OCI-LY3 (cell line): ENCODE measurements around the gene ANXA1.

Experiments used
- H2AFZ ChIP-seq: fragments of 200-600, 300-600 bp; shearing (Covaris generic); 2 replicates; pipeline ENCODE4 v1.6.0; 2014; ENCODE audit warnings: antibody characterized with exemption, low read depth, low read length
- H3K27ac ChIP-seq: fragments of 200-600, 300-600 bp; sonication (generic); 2 replicates; pipeline ENCODE4 v1.5.1; 2014; ENCODE audit warnings: mild to moderate bottlenecking, low read length, moderate library complexity, mixed read lengths
- H3K27me3 ChIP-seq: fragments of 200-600, 300-600 bp; sonication (generic); 2 replicates; pipeline ENCODE4 v1.6.1; 2014; ENCODE audit warnings: low read depth, low read length, mixed read lengths
- H3K36me3 ChIP-seq: fragments of 200-600, 300-600 bp; sonication (generic); replicated peaks from 2 replicates; pipeline ENCODE3; 2014; ENCODE audit warnings: low read depth, low read length, mixed read lengths
- H3K4me1 ChIP-seq: fragments of 300-600, 200-600 bp; sonication (generic); 2 replicates; pipeline ENCODE4 v1.6.1; 2014; ENCODE audit warnings: low read length, mixed read lengths
- H3K4me2 ChIP-seq: fragments of 200-600, 300-600 bp; sonication (generic); 2 replicates; pipeline ENCODE4 v1.6.1; 2014; ENCODE audit warnings: low read length, mixed read lengths
- H3K4me3 ChIP-seq: fragments of 300-600, 200-600 bp; sonication (generic); 2 replicates; pipeline ENCODE4 v1.5.1; 2014; ENCODE audit warnings: antibody characterized with exemption, mild to moderate bottlenecking, low read length, moderate library complexity
- H3K79me2 ChIP-seq: fragments of 300-600, 200-600 bp; shearing (Covaris generic); 2 replicates; pipeline ENCODE4 v1.6.1; 2014; ENCODE audit warnings: mild to moderate bottlenecking, low read length, mixed read lengths
- H3K9ac ChIP-seq: fragments of 300-600, 200-600 bp; shearing (Covaris generic); 2 replicates; pipeline ENCODE4 v1.6.0; 2014; ENCODE audit warnings: mild to moderate bottlenecking, low read length, moderate library complexity
- H3K9me3 ChIP-seq: fragments of 200-600, 300-600 bp; shearing (Covaris generic); 2 replicates; pipeline ENCODE4 v1.6.1; 2014; ENCODE audit warnings: low read length, mixed read lengths; ENCODE audit not compliant: insufficient read depth
- H4K20me1 ChIP-seq: fragments of 200-600, 300-600 bp; sonication (generic); 2 replicates; pipeline ENCODE4 v1.6.1; 2016; ENCODE audit warnings: low read length, mixed read lengths; ENCODE audit not compliant: insufficient read depth
- EZH2phosphoT487 ChIP-seq: fragments of 200-600 bp; shearing (Covaris generic); IDR thresholded peaks from 2 replicates; pipeline ENCODE4 v1.6.1; 2018; ENCODE audit warnings: antibody characterized with exemption, mixed run types, low read depth
- TF ChIP-seq, protein P1 (sequence below): fragments of 200-600, 300-600 bp; sonication (generic); IDR thresholded peaks from 2 replicates; pipeline ENCODE4 v1.5.1; 2014; ENCODE audit warnings: antibody characterized with exemption, low read length, low read depth

ANXA1 gene

GRCh38 chr9:73166468-73166867 lies 14.8 kb downstream of the ANXA1 start:
- Histone ChIP-seq H4K20me1 (no peaks in the 10 kb centered on the region), H3K9me3 (no peaks in the 10 kb centered on the region), H3K9ac (no peak overlapping the region), H3K4me1 (0 out of 2 replicates have a peak, but pooled peaks cover 7% of the 10 kb centered on the region), H3K4me3 (no peak overlapping the region), H3K4me2 (no peak overlapping the region), H3K79me2 (no peaks in the 10 kb centered on the region), H3K27me3 (no peaks in the 10 kb centered on the region), H2AFZ (no peak overlapping the region), H3K27ac (no peak overlapping the region), H3K36me3 (no peaks in the 10 kb centered on the region)
- TF ChIP-seq EZH2phosphoT487 = no peak
- TF ChIP-seq, protein P1, sequence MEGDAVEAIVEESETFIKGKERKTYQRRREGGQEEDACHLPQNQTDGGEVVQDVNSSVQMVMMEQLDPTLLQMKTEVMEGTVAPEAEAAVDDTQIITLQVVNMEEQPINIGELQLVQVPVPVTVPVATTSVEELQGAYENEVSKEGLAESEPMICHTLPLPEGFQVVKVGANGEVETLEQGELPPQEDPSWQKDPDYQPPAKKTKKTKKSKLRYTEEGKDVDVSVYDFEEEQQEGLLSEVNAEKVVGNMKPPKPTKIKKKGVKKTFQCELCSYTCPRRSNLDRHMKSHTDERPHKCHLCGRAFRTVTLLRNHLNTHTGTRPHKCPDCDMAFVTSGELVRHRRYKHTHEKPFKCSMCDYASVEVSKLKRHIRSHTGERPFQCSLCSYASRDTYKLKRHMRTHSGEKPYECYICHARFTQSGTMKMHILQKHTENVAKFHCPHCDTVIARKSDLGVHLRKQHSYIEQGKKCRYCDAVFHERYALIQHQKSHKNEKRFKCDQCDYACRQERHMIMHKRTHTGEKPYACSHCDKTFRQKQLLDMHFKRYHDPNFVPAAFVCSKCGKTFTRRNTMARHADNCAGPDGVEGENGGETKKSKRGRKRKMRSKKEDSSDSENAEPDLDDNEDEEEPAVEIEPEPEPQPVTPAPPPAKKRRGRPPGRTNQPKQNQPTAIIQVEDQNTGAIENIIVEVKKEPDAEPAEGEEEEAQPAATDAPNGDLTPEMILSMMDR = no peak

DNA sequence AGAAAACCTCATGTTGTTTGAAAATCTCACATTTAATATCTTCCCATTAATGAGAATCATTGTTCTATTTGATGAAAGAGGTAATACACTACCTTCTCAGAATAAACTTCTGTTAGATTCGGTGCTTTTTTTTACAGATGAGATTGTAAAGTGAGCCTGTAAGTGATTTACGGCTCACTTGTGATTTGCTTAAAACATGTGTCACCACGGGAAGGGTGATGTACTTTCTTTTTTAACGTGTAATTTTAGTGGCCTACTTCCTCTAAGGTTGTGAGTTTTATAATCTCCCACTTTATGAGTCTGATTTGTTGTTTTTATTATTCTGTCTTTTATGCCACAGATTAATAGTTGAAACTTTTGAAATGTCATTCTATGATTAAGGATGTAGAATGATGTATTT lies 15.9 kb downstream of the ANXA1 start:
- Histone ChIP-seq H4K20me1 (no peaks in the 10 kb centered on the region), H3K27me3 (no peaks in the 10 kb centered on the region), H2AFZ (0 out of 2 replicates have a peak overlapping the region, but pooled peaks have one; percentile 6), H3K4me3 (no peak overlapping the region), H3K27ac (no peak overlapping the region), H3K4me2 (no peak overlapping the region; the same call in 1 of the 2 replicates), H3K9me3 (no peaks in the 10 kb centered on the region), H3K79me2 (no peaks in the 10 kb centered on the region), H3K9ac (no peak overlapping the region), H3K36me3 (no peaks in the 10 kb centered on the region), H3K4me1 (0 out of 2 replicates have a peak, but pooled peaks cover 7% of the 10 kb centered on the region)
- TF ChIP-seq, protein P1 = no peak
- no peak for TF ChIP-seq EZH2phosphoT487

DNA sequence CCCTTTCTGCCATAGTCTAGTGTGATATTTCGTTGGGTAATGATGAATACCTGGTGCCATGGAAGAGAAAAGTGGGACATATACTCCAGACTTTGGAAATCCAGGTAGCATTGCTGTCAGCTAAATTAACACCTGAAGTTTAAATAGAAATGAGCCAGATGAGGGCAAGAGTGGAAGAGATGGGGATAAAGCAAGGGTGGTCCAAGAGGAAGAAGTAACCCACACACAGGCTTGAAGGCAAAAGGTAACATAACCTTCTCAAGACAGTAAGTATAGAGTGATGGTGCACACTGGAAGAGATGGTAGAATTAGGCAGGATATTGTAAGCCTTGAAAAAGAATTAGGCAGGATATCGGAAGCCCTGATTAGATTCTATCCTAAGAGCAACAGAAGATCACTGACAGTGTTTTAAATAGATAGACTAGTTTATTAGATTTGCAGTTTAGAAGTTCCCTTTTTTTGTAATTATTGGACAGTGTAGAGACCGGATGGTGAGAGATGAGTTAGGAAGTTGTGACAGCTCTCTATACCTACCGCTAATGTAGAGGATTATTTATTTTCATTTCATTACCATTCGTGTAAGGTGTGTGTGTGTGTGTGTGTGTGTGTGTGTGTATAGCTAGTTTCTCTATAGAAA lies 16.8 kb downstream of the ANXA1 start:
- no peaks in the 10 kb centered on the region for H4K20me1 ChIP-seq
- H3K79me2 ChIP-seq = no peaks in the 10 kb centered on the region
- no peak overlapping the region for H3K27ac ChIP-seq
- no peaks in the 10 kb centered on the region for H3K9me3 ChIP-seq
- TF ChIP-seq, protein P1 = no peak
- TF ChIP-seq EZH2phosphoT487 = no peak
- H3K9ac ChIP-seq = no peak overlapping the region
- no peaks in the 10 kb centered on the region for H3K36me3 ChIP-seq
- 0 out of 2 replicates have a peak, but pooled peaks cover 1% of the 10 kb centered on the region for H3K4me1 ChIP-seq
- H3K4me3 ChIP-seq = no peak overlapping the region
- no peak overlapping the region for H3K4me2 ChIP-seq
- H2AFZ ChIP-seq = no peak overlapping the region
- H3K27me3 ChIP-seq = no peaks in the 10 kb centered on the region

GRCh38 chr9:73170185-73170957 lies 18.7 kb downstream of the ANXA1 start:
- Histone ChIP-seq H3K27ac (no peak overlapping the region), H3K9me3 (no peaks in the 10 kb centered on the region), H3K79me2 (no peaks in the 10 kb centered on the region), H3K9ac (no peak overlapping the region), H3K36me3 (no peaks in the 10 kb centered on the region), H3K4me2 (no peak overlapping the region), H4K20me1 (no peaks in the 10 kb centered on the region), H3K27me3 (no peaks in the 10 kb centered on the region), H2AFZ (no peak overlapping the region), H3K4me3 (no peak overlapping the region), H3K4me1 (no peaks in the 10 kb centered on the region)
- TF ChIP-seq, protein P1 = no peak
- no peak for TF ChIP-seq EZH2phosphoT487
